Measurements from ENCODE around the gene FPR1. TPM values are rescaled to one million over a fixed set of nuclear protein-coding genes. Genes with fewer than 3 reads are reported as not detected.
A peak's percentile ranks its signal among the peaks of the same experiment; 100 is the strongest.

The FPR1 gene
- total and polyA plus RNA-seq, 2 of the 13 experiments (the other 11 are each of a cell fraction or from before 2014, with no cell fraction given) = not detected

DNA sequence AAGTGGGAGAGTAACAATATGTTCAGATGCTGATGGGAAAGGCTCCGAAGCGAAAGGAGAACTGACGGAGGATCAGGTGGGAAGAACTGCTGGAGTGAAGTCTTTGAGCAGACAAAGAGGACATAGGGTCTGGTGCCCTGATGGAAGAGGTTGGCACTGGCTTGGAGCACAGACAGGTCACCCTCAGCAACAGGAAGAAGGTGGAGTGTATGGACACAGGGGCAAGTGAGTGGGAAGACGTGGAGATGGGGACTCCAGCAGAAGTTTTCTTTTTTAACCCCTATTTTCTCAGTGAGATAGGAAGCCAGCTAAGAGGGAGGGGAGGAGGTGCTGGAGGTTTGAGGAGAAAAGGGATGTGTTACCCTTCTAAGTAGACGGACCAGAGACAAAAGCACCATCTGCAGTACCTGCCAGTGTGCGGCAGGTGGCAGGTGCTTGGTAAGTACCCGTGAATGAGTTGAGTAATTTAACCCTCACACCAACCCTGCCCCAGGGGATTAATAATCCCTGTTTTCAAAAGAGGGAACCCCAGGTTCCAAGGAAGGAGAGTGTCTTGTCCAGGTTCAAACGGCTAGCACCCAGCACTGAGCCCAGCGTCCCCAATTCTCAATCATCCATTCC is 39.1 kb downstream of the FPR1 start:
- H3K79me2 ChIP-seq (ENCODE audit: insufficient read depth, low read length) = no peaks in the 10 kb centered on the region
- intact Hi-C loops (cut with micrococcal nuclease; ENCODE audit: unreplicated experiment) = no loop called here
- ATAC-seq (peak; percentile 50), DNase-seq (ENCODE audit: low spot score) (no peak), FAIRE-seq (no peak)
- POLR2A ChIA-PET = no interaction called here
- H3K4me1 ChIP-seq (ENCODE audit: insufficient read depth, low read length) = no peaks in the 10 kb centered on the region
- in situ Hi-C loops (cut with HindIII; ENCODE audit: extremely low pct_ligation_motif_present, low pct_unique_long_range_greater_than_20kb) = no loop called here
- no peaks in the 10 kb centered on the region for H3K27me3 ChIP-seq (ENCODE audit: control insufficient read depth in 1 of 2, insufficient read depth in 2 of 2, low read length in 2 of 2)
- H3K9me3 ChIP-seq (ENCODE audit: low read length) = no peaks in the 10 kb centered on the region
- no peak overlapping the region for H3K9ac ChIP-seq (ENCODE audit: insufficient read depth, low read depth, low read length)
- no peak overlapping the region for H2AFZ ChIP-seq (ENCODE audit: low read length)
- BruUV-seq (replicated peaks) = no TSS peak
- TF ChIP-seq RARA (CRISPR knock-in tag; IDR thresholded peaks at IDR 0.05) (no peak), ZNF652 (CRISPR knock-in tag; IDR thresholded peaks at IDR 0.05; ENCODE audit: borderline replicate concordance, low read depth) (peak; percentile 71; the same call in 1 of the 2 replicates), ZNF329 (CRISPR knock-in tag; IDR thresholded peaks at IDR 0.05; ENCODE audit: low read depth) (no peak), SMC3 (IDR thresholded peaks at IDR 0.05; ENCODE audit: low read length) (peak; percentile 39)
- TF ChIP-seq, protein P1, sequence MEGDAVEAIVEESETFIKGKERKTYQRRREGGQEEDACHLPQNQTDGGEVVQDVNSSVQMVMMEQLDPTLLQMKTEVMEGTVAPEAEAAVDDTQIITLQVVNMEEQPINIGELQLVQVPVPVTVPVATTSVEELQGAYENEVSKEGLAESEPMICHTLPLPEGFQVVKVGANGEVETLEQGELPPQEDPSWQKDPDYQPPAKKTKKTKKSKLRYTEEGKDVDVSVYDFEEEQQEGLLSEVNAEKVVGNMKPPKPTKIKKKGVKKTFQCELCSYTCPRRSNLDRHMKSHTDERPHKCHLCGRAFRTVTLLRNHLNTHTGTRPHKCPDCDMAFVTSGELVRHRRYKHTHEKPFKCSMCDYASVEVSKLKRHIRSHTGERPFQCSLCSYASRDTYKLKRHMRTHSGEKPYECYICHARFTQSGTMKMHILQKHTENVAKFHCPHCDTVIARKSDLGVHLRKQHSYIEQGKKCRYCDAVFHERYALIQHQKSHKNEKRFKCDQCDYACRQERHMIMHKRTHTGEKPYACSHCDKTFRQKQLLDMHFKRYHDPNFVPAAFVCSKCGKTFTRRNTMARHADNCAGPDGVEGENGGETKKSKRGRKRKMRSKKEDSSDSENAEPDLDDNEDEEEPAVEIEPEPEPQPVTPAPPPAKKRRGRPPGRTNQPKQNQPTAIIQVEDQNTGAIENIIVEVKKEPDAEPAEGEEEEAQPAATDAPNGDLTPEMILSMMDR (CRISPR knock-in tag; IDR thresholded peaks at IDR 0.05) = peak; percentile 17; the same call in 1 of the 2 replicates
- H3K4me2 ChIP-seq (ENCODE audit: low read depth, low read length) = no peak overlapping the region
- H3K36me3 ChIP-seq (replicated peaks in 1 of 2; ENCODE audit: control insufficient read depth in 1 of 2, insufficient read depth in 2 of 2, low read length in 2 of 2) = no peaks in the 10 kb centered on the region
- WGBS (ENCODE audit: low lambda C conversion rate) = 42% methylated on average over 9 of the region's 9 CpGs
- CTCF ChIA-PET (ENCODE audit: low intra/inter-chr PET ratio, low total read pairs) = no interaction called here
- H4K20me1 ChIP-seq (ENCODE audit: insufficient read depth, low read length) = no peaks in the 10 kb centered on the region
- H3K27ac ChIP-seq (ENCODE audit: extremely low read length, insufficient read depth, low read length) = no peak overlapping the region
- no peak overlapping the region for H3K4me3 ChIP-seq (replicated peaks in 1 of 3; ENCODE audit: insufficient read depth in 1 of 3, low read depth in 2 of 3, low read length in 3 of 3)

DNA sequence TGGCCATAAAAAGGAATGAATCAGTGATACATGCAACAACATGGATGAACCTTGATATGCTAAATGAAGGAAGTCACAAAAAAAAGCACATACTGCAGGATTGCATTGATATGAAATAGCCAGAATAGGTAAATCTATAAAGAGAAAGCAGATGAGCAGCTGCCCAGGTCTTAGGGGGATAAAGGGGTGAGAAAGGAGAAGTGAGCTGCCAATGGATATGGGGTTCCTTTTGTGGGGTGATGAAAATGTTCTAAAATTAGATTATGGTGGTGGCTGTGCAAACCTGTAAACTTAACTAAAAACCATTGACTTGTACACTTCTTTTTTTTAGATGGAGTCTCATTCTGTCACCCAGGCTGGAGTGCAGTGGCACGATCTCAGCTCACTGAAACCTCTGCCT is 40.0 kb downstream of the FPR1 start:
- no peaks in the 10 kb centered on the region for H3K79me2 ChIP-seq (ENCODE audit: insufficient read depth, low read length)
- DNase-seq (ENCODE audit: low spot score) (no peak), ATAC-seq (no peak), FAIRE-seq (no peak)
- H2AFZ ChIP-seq (ENCODE audit: low read length) = no peak overlapping the region
- no peaks in the 10 kb centered on the region for H3K36me3 ChIP-seq (replicated peaks in 1 of 2; ENCODE audit: control insufficient read depth in 1 of 2, insufficient read depth in 2 of 2, low read length in 2 of 2)
- ChIA-PET CTCF (ENCODE audit: low intra/inter-chr PET ratio, low total read pairs) (no interaction called here), POLR2A (no interaction called here)
- TF ChIP-seq, protein P2, sequence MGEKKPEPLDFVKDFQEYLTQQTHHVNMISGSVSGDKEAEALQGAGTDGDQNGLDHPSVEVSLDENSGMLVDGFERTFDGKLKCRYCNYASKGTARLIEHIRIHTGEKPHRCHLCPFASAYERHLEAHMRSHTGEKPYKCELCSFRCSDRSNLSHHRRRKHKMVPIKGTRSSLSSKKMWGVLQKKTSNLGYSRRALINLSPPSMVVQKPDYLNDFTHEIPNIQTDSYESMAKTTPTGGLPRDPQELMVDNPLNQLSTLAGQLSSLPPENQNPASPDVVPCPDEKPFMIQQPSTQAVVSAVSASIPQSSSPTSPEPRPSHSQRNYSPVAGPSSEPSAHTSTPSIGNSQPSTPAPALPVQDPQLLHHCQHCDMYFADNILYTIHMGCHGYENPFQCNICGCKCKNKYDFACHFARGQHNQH (CRISPR knock-in tag; IDR thresholded peaks at IDR 0.05) = no peak
- TF ChIP-seq SMC3 (IDR thresholded peaks at IDR 0.05; ENCODE audit: low read length) (no peak), FOXK2 (IDR thresholded peaks at IDR 0.05) (no peak)
- TF ChIP-seq, protein P3, sequence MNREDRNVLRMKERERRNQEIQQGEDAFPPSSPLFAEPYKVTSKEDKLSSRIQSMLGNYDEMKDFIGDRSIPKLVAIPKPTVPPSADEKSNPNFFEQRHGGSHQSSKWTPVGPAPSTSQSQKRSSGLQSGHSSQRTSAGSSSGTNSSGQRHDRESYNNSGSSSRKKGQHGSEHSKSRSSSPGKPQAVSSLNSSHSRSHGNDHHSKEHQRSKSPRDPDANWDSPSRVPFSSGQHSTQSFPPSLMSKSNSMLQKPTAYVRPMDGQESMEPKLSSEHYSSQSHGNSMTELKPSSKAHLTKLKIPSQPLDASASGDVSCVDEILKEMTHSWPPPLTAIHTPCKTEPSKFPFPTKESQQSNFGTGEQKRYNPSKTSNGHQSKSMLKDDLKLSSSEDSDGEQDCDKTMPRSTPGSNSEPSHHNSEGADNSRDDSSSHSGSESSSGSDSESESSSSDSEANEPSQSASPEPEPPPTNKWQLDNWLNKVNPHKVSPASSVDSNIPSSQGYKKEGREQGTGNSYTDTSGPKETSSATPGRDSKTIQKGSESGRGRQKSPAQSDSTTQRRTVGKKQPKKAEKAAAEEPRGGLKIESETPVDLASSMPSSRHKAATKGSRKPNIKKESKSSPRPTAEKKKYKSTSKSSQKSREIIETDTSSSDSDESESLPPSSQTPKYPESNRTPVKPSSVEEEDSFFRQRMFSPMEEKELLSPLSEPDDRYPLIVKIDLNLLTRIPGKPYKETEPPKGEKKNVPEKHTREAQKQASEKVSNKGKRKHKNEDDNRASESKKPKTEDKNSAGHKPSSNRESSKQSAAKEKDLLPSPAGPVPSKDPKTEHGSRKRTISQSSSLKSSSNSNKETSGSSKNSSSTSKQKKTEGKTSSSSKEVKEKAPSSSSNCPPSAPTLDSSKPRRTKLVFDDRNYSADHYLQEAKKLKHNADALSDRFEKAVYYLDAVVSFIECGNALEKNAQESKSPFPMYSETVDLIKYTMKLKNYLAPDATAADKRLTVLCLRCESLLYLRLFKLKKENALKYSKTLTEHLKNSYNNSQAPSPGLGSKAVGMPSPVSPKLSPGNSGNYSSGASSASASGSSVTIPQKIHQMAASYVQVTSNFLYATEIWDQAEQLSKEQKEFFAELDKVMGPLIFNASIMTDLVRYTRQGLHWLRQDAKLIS (CRISPR knock-in tag; IDR thresholded peaks at IDR 0.05) = no peak
- in situ Hi-C loops (cut with HindIII; ENCODE audit: extremely low pct_ligation_motif_present, low pct_unique_long_range_greater_than_20kb) (no loop called here), intact Hi-C loops (cut with micrococcal nuclease; ENCODE audit: unreplicated experiment) (no loop called here)
- H3K9me3 ChIP-seq (ENCODE audit: low read length) = no peaks in the 10 kb centered on the region
- H3K4me1 ChIP-seq (ENCODE audit: insufficient read depth, low read length) = no peaks in the 10 kb centered on the region
- H3K27me3 ChIP-seq (ENCODE audit: control insufficient read depth in 1 of 2, insufficient read depth in 2 of 2, low read length in 2 of 2) = no peaks in the 10 kb centered on the region
- BruUV-seq (replicated peaks) = no TSS peak
- H3K9ac ChIP-seq (ENCODE audit: insufficient read depth, low read depth, low read length) = no peak overlapping the region
- no peak overlapping the region for H3K4me2 ChIP-seq (ENCODE audit: low read depth, low read length)
- 60% methylated on average over 1 of the region's 1 CpG for WGBS (ENCODE audit: low lambda C conversion rate)
- H4K20me1 ChIP-seq (ENCODE audit: insufficient read depth, low read length) = no peaks in the 10 kb centered on the region
- H3K4me3 ChIP-seq (replicated peaks in 1 of 3; ENCODE audit: insufficient read depth in 1 of 3, low read depth in 2 of 3, low read length in 3 of 3) = no peak overlapping the region
- H3K27ac ChIP-seq (ENCODE audit: extremely low read length, insufficient read depth, low read length) = no peak overlapping the region
